Keratinocyte (primary cell): ENCODE results near the gene PTPRD.

ENCODE experiments used
- EZH2 ChIP-seq: IDR thresholded peaks from one replicate; pipeline ENCODE4 v1.6.1; 2012; ENCODE audit warnings: inconsistent platforms, mild to moderate bottlenecking, low read length, moderate library complexity
- TF ChIP-seq, protein P1 (sequence below), 3 experiments: IDR thresholded peaks in 1 of 3; conservative IDR thresholded peaks in 1 of 3; optimal IDR thresholded peaks in 1 of 3; 2 replicates in 2 of 3; 3 replicates in 1 of 3; pipeline versions ENCODE3 to v1.5.1; 2011; ENCODE audit warnings: low read length in 3 of 3, mild to moderate bottlenecking in 3 of 3, moderate library complexity in 2 of 3, control low read depth in 1 of 3, inconsistent platforms in 1 of 3; ENCODE audit not compliant: insufficient read depth in 2 of 3; ENCODE audit errors: extremely low read depth in 1 of 3

GRCh38 chr9:9246726-9247125 lies 1366.1 kb downstream of the PTPRD start:
- TF ChIP-seq, protein P1, sequence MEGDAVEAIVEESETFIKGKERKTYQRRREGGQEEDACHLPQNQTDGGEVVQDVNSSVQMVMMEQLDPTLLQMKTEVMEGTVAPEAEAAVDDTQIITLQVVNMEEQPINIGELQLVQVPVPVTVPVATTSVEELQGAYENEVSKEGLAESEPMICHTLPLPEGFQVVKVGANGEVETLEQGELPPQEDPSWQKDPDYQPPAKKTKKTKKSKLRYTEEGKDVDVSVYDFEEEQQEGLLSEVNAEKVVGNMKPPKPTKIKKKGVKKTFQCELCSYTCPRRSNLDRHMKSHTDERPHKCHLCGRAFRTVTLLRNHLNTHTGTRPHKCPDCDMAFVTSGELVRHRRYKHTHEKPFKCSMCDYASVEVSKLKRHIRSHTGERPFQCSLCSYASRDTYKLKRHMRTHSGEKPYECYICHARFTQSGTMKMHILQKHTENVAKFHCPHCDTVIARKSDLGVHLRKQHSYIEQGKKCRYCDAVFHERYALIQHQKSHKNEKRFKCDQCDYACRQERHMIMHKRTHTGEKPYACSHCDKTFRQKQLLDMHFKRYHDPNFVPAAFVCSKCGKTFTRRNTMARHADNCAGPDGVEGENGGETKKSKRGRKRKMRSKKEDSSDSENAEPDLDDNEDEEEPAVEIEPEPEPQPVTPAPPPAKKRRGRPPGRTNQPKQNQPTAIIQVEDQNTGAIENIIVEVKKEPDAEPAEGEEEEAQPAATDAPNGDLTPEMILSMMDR (optimal IDR thresholded peaks at IDR 0.05 in 1 of 3, IDR thresholded peaks at IDR 0.05 in 1 of 3, conservative IDR thresholded peaks at IDR 0.05 in 1 of 3; ENCODE audit: extremely low read depth in 1 of 3, insufficient read depth in 2 of 3, low read length in 3 of 3) = no peak
- no peak for TF ChIP-seq EZH2
